NCI-H2227 (cell line): ENCODE measurements around the gene FDXACB1.
A peak's percentile ranks its signal among the peaks of the same experiment; 100 is the strongest.
"Not testable (repeated sequence)": the region's sequence is repeated elsewhere in the genome, so short reads cannot be mapped to it uniquely, and the experiment has no call there.

ENCODE experiments used
- DNase-seq: peaks from one replicate; lab custom pipeline; 2025; ENCODE audit not compliant: unreplicated experiment; lab: John Stamatoyannopoulos, UW

The FDXACB1 gene

DNA sequence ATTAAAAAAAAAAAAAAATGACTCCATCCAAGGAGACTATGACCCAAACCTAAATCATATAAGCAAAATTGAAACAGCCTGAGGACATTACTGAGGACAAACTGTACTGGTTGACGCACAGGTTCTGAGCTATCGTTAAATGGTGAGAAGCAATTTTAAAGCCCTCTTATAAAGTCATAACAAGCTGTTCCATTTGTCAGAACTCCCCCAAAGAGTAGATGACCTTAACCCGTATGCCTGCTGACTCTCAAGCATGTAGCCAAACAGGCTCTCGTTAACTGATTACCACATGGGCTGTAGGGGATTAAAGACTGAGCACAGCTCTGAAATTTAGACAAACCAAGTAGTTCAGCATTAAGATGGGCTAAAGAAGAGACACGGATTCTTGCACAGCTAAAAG, 30.4 kb upstream of the FDXACB1 start:
- DNase-seq: no peak

DNA sequence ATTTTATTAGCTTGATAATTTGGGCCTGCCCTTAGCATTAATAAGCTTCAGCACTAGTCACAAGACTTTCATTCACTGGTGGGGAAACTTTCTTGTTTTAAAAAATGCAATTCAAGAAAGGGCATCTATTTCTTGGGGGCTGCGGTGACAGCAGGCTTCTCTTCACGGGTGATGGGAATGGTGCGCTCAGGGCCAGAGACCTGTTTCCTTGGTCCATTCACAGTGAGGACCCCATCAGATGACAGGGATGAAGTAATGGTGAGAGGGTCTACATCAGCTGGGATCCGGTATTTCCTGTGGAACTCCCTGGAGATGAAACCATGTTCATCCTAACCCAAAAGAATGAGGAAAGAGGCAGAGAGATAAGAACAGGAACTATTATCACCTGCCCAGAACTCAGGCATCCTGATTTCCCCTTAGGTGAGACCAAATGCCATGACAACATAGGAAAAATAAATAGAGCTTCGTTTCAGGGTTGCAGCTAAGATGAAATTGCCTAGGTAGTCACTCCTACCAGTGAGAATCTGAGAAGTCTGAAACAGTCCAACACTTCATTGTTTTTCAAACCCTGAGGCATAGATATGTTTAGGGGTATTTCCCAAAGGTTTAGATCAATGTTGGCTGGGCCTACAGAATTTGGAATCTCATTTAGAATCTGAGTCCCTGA, 29.8 kb upstream of the FDXACB1 start:
- no peak for DNase-seq

DNA sequence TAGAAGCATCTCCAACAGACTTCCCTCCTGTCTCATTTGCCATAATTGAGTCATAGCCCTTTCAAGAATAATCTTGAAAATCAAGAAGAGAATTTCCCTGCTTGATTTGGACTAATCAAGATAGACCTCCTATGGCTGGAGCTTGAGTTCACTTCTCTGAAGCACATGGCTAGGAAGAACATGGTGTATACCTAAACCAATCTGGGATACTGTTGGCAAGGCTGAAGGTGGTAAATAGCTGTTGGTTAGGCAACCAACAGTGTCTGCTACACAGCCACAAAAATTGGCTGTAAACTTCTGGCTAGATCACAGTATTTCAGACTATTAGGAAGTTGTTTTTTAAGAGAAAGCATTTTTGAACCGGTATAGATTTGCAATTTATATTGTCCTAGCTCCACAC, 27.7 kb upstream of the FDXACB1 start:
- DNase-seq: no peak

DNA sequence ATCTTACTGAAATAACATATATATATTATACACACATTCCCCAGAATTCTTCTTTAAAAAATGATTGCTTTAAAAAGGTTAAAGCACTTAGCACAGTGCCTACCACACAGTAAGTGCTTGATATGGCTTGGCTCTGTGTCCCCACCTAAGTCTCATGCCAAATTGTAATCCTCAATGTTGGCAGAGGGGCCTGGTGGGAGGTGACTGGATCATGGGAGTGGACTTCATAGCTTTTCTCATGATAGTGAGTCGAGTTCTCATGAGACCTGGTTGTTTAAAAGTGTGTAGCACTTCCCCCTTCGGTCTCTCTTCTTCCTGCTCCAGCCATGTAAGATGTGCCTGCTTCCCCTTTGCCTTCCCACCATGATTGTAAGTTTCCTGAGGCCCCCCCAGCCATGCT, 26.4 kb upstream of the FDXACB1 start:
- no peak for DNase-seq

DNA sequence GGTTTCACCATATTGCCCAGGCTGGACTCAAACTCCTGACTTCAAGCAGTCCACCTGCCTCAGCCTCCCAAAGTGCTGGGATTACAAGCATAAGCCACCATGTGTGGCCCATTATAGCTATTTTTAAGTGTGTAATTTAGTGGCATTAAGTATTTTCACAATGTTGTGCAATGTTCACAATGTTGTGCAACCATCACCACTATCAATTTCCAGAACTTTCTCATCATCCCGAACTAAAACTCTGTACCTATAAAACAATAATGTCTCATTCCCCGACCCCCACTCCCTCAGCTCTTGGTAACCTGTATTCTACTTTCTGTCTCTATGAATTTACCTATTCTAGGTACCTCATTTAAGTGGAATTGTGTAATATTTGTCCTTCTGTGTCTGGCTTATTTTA, 7.9 kb upstream of the FDXACB1 start:
- no peak for DNase-seq

DNA sequence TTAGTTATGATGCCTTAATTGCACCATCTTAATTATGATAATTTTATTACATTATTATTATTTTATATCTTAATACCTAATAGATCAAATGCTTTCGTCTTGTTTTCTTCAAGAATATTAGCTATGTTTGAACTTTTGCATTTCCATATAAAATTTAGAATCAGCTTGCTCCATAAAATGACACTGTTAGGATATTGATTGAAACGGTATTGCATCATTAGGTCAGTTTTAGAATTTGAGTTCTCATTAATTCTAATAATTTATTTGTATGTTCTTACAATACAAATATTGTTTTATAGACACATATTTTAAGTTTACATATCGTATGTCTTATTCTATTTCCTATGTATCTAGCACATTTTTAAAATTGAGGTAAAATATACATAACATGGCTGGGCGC, 7.1 kb upstream of the FDXACB1 start:
- no peak for DNase-seq

DNA sequence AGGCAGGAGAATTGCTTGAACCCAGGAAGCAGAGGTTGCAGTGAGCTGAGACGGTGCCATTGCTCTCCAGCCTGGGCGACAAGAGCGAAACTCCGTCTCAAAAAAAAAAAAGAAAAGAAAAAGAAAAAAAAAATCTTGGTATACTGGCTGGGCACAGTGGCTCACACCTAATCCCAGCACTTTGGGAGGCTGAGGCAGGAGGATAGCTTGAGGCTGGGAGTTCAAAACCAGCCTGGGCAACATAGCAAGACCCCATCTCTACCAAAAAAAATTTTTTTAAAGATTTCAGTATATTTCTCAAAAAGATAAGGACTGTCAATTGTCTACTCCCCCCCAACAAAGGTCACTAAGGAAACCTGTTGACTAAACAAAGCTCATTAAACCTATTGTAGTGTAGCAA, 6.1 kb upstream of the FDXACB1 start:
- not testable (repeated sequence) for DNase-seq

DNA sequence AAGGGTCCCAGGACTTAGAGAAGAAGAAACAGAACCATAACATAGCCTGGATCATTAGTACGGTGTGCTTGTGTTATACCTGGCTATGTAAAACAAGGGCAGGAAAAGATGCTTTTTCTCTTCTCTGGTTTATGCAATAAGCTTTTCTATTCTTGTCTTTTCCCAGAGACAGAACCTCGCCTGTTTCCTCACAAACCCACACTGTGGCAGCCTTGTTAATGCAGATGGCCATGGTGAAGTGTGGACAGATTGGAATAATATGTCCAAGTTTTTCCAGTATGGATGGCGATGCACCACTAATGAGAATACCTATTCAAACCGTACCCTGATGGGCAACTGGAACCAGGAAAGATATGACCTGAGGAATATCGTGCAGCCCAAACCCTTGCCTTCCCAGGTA, 3.2 kb upstream of the FDXACB1 start:
- no peak for DNase-seq

DNA sequence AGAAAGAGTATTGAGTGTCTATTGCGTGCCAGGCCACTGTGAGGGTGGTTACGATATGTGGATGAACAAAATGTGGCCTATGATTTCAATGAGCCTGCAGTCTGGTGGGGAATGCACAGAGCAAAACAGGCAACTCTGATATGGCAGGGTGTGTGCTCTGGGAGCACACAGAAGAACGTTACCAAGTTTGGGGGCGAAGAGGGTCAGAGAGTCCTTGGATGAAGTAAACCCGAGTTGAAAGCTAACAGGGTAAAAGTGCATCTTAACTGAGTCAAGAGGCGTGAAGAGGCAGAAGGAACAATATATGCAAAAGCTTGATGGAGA, 634 bp upstream of the FDXACB1 start:
- no peak for DNase-seq

DNA sequence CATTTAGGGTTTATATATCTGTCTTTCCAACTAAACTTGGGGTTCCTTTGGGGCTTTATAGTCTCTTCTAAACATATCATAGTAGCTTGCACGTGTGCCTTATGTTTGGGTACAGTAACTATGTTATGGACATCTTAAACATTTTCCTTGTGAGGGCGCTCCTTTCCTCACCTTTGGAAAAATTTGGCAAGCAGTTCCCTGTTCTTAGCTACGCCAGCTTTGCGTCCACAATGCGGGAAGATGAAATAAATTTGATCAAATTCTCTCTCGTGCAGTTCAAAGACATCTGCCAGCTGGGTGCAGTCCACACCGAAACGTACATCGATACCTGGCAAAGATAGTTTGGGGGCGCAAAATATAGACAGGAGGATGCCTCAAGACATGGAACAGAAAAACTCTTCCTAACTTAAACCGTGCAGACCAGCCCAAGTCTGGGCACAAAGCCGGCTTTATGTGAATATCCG, 548 bp downstream of the FDXACB1 start:
- no peak for DNase-seq

DNA sequence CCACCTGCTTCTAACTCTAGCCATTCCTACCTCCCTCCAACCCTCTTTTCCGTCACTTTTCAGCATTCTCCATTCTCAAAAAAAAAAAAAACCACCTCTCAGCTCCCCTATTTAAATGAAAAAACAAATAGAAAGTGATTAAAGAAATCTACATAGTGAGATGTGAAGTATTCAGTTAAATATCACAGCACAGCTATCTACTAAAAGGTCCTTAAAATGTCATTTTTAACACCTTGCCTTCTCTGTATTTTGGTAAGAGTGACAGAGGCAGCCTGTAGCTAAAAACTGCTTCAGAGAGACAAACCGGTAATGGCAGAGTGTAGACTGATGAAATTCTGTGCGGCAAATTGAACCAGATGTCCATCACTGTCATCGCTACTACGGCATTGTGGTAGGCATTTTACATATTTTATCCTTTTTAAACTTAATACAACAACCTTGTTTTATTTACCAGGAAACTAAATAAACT, 7.2 kb downstream of the FDXACB1 start:
- no peak for DNase-seq

DNA sequence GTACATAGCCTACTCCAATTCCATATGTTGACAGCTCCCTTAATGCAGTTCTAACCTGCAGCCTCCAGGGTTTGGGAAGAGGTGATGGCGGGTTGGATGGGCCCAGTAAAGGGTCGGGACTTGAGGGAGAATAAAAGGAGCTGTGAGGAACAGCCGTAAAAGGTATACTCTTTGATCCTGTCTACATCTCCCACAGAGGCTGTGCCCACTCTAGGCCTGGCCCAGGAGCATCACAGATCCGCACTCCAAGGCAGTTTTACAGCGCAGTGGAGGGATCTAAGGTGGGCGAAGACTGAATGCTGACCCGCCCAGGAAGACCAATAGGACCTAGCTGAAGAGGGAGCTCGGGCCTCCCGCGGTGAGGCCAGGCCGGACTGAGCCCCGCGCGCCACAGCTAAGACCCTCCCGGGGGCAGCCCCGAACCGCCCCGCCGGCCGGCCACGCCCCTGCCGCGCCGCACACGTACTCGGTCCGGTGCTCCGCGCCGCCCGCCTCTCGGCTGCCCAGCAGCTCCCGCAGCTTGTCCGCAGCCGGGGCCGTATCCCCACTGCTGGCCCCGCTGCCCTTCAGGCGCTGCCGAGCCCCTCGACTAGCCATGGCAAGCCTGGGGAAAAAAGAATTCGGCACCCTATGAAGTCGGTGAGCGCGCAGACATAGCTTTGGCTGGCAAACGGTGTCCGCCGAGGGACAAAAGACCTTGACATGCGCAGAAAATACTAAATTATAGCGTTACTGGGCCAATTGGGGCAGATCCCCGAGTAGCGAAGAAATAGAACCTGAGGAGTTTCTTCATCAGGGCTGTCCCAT, 7.9 kb downstream of the FDXACB1 start, which contains the start of gene ALG9:
Gene ALG9 (minus strand): TSS at position 696 of the 807 bp plus-strand sequence. CDS start 99 bp downstream, at position 597.
- peak; percentile 77 for DNase-seq

DNA sequence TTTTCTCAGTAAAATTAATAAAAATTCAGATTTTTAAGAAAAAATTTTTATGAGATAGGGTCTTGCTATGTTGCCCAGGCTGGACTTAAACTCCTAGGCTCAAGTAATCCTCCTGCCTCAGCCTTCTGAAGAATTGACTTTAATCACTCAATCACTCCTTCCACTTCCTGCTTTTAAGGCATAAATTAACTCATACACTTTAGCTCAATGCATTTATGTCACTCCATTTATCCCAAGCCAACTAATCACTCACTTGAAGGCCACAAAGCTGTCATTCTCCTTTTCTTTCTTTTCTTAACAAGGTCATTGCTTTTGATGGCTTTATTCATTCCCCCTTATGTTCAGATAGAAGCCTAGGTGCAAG, 8.5 kb downstream of the FDXACB1 start:
- no peak for DNase-seq

DNA sequence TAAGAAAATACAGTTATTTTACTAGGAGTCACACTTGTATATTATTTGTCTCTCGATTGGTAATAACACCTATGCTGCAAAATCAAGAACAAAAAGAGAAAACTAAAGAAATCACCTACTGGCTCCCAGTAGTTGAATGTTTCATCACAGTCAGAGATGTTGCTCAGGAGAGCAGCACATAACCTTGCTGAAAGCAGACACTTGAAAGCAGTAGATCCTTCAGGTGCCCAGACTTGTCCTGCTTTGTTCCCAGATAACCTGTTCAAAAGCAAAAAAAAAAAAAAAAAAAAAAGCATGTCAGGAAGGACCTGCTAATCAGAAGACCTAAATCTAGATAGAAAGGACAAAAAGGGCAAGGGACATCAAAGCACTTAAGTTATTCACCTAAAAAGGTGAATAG, 8.9 kb downstream of the FDXACB1 start:
- no peak for DNase-seq

DNA sequence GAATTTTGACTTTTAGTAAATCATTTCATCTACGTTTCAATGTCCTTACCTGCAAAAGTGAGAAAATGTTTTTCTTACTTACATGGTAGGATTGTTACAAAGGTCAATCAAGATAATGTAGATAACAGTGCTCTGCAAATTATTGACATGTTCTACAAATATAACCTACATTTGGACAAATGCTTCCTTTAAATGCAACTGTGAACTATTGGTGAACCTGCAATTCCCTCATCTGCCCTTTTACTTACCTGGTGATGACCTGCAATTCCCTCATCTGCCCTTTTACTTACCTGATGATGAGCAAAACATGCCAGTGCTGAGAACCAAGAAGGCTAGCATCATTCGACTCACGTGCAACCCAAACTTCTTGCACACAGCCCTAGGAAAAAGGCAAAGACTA, 18.7 kb downstream of the FDXACB1 start:
- DNase-seq: no peak

DNA sequence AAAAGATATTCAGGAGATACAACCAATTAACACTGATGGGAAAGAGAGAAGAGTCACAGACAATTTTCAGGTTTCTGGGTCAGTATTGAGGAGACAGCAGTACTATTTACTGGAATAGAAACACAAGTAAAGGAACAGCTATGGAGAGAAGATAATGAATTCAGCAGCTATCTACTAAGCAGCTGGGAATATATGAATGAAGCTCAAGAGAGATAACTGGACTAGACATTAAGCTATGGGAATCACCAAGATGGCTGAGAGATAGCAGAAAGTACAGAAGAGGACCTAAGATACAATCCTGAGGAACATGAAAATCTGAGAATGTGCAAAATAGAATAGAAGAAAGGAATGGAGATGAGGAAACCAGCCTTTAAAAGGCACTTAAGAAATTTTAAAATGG, 23.5 kb downstream of the FDXACB1 start:
- DNase-seq: no peak

DNA sequence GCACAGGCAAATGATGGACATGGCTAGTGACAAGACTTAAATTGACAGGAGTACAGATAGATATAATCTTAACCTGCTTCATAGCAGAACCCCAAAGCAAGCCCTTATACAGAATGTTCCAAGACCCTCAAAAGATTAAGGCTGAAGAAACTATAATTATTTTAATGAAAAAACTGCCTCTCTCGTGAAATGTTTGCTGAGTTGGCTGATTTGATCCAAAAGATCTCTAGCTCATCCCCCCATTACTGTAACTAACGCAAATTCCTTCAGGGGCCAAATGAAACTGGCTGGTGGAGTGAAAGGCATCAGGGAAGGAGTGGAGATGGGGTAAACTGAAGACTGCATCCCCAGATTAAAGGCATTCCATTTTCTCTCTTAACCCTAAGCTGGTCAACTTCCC, 26.9 kb downstream of the FDXACB1 start:
- DNase-seq: no peak

DNA sequence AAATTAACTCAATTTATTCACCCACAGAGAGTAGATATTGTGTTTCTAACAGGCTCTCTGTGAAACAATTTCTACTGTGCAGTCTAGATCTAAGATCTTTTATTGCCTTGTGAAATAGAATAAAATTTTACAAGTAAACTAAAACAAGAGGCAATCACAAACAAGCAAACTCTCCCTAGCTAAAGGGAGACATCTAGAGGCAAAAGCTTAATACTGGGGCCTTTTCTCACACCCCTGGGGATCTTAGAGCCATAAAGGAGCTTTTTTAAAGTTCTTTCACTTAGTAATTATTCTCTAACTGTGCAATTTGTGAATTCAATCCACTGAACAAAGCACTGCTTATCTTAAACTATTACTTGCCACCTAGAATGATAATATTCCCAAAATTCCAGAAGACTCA, 27.3 kb downstream of the FDXACB1 start:
- DNase-seq: no peak

DNA sequence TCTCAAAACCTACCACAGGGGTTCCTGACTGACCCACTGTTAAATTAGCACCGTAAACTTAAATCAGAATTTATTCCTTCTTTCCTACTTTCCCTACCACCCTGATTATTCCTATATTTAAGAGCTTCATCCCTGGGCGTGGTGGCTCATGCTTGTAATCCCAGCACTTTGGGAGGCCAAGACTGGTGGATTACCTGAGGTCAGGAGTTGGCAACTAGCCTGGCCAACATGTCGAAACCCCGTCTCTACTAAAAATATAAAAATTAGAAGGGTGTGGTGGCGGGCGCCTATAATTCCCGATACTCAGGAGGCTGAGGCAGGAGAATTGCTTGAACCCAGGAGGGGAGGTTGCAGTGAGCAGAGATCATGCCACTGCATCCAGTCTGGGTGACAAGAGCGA, 27.9 kb downstream of the FDXACB1 start:
- no peak for DNase-seq

DNA sequence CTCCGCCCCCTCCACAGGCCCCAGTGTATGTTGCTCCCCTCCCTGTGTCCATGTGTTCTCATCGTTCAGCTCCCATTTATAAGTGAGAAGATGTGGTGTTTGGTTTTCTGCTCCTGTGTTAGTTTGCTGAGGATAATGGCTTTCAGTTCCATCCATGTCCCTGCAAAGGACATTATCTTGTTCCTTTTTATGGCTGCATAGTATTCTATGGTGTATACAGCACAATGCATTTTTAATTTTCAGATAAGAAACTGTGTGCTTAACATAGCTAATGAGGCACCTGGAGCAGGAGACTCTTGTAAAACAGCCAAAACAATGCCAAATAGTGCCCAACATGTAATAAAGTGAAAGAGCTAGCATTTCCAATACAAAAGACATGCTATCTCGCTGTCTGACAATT, 29.3 kb downstream of the FDXACB1 start:
- DNase-seq: no peak

DNA sequence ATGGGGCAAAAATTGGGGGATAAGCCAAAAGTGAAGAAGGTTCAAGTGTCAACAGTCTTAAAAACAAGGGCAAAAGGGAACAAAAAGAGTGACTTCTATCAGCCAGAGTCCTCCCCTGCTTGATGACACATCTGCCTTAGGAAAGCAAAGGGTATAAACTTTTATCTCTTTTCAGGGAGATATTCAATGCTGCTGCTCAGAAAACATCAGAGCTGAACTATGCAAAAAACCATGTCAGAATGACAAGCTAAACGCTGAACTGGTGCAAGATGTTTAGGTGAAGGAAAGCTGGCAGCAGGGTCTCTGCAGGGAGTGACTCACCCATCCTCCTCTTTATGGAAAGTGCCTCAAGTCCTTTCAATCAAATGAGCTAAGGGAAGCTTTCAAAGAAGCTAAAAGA, 32.3 kb downstream of the FDXACB1 start:
- no peak for DNase-seq

DNA sequence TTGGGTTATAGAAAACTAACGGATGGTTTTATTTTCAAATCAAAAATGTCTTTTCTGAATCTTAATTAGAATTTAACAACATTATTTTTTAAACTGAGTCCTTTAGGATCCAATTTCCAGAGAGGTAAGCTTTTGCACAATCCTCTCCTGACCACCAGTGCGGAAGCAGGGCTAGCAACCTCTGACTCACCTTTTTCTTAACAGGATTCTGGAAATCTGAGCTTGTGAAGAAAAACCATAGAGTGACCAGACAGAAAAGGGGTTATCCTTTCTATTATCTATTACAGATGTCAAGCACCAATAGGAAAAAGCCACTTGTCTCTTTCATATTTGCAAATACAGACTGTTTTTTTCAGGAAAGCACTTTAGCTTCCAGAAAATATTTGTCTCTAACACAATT, 32.9 kb downstream of the FDXACB1 start:
- DNase-seq: no peak
